NCI-H2081 treated with DMSO at 0.1 percent for 48 hours (cell line): ENCODE measurements around the gene HIP1R.

ENCODE experiments used
- DNase-seq: peaks from one replicate; lab custom pipeline; 2025; lab: John Stamatoyannopoulos, UW

The HIP1R gene

GRCh38 chr12:122834104-122834920 lies 945 bp upstream of the HIP1R start:
- DNase-seq = no peak

- no peak for DNase-seq
Observed at GRCh38 chr12:122835750-122836026, 431 bp downstream of the HIP1R start.

DNA sequence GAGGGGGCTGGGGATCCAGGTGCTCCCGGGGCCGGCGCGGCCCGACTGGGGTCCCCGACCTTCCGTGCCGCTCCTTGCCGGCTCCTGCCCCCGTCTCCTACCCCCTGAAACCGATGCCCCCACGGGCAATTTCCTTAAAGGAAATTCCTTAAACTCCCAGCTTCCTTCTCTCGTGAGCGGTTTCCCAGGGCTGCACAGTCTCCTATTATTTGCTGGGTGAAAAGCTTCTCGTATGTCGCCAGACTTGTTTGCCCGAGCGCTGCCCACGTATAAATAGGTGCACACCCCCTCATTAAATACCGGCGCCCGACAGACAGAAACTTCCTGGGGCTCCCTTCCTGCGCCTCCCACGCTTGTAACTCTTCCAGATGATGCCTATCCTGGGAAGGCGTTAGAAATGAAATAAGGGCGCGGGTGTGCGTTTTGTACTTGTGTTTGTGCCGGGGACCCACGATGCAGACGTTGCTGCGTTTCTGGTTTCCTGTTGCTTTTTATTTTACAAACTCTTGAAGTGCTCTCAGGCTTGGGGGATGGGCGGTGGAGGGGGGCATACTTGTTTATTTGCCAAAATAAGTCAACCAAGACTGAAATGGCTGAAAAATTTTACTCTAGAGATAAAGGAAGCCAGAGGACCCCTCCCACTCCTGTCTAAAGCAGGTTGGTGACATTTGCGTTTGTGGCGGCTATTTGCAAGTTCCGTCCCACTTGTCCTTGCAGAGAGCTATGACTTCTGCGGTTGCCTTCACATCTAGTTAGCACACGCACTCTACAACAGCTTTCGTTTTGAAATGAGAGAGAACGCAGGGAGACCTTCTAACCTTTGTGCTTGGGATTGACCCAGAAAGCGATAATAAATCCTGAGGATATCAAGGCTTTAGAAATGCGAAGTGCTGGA lies 1.0 kb downstream of the HIP1R start:
- DNase-seq = no peak

- no peak for DNase-seq
Observed at GRCh38 chr12:122837306-122838265, 2.3 kb downstream of the HIP1R start.

GRCh38 chr12:122838841-122839240 lies 3.6 kb downstream of the HIP1R start:
- no peak for DNase-seq

GRCh38 chr12:122839907-122840554 lies 4.8 kb downstream of the HIP1R start:
- no peak for DNase-seq

- DNase-seq = no peak
Observed at GRCh38 chr12:122840580-122841513, 5.6 kb downstream of the HIP1R start.

DNA sequence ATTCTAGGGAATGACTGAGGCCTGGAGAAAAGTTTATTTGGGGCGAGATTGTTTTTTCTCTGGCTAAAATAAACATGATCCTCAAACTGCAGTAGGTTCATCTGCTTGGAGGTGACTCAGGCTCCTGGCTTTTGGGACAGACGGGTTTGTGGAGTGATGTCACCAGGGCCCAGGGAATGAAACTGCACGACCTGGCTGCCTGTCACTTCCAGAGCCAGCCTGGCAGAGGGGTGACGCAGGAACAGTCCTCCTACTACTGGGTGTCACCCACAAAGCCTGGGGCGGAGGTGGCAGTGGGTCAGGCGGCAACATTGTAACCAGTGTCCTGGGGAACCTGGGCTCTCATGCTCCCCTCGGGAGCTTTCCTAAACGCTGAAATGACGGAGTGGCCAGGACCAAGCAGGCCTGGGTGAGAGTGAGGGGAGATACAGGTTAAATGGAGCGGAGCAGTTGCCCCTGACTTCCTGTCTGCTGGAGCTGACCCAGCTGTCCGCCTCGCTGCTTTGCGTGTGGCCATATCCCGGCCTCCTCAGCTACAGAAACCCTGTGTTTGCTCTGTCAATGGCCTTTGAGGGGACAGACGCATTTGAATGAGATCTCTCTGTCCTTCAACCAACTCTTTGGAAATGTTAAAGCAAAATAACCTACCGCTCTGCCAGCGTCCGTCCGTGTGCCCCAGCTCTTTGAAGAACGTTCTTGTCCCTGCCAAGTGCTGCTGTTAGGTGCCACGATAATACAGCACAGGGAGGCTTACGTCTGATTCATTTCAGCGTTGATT lies 6.5 kb downstream of the HIP1R start:
- DNase-seq = no peak

DNA sequence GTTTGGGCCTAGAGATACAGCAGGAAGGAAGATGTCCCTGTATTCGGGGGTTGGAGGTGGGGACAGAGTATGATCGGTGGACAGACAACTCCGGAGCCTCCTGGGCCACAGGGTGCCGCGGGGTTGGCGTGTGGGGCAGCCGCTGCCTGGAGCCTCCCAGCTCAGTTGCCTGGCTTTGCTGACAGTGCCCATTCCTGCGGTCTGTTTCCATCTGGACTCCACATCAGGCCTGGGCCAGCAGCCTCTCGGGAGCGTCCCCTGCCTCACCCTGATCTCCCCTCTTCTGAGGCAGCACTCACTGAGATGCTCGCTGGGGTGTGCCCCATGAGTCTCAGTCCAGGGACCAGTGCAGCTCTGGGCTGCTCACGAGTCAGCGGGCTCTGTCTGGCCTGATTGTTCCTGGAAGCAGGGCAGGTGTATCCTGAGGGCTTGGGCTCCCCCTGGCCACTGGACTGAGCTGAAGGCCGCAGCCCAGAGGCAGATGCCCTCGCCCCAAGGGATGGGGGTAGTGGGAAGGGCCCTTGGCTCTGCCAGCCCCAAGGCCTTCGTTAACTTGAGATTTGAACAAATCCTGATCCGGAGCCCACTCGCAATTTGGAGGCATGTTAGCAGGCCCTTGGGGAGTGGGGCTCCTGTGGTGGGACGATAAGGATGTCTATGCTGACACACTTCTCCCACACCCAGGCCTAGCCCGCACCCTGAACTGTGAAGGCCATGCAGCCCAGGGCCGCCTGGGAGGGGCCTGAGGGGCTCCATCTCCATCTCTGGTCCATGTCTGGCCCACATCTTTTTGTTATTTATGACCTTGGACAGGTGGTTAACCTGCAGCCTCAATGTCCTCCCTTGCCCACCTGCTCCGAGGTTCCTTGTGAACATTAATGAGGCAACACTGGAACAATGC lies 7.5 kb downstream of the HIP1R start:
- DNase-seq = no peak

DNA sequence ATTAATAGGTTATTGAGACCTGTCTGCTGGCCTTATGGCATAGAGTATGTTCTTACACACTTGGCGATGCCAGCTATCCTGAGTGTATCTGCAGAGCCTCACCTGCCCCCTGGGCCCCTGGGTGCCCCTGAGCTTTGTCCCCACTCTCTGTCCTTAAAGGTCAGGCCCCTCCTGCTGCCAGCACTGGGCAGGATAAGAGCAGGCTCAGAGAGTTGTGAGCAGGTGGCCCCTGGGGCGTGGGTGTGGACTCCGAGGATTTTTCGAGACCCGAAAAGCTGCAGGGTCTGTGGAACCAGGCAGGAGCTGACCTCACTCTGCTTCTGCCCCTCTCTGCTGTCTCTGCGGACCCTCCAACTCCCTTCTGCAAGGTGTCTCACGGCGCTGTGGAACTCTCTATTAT lies 8.2 kb downstream of the HIP1R start:
- DNase-seq = no peak

DNA sequence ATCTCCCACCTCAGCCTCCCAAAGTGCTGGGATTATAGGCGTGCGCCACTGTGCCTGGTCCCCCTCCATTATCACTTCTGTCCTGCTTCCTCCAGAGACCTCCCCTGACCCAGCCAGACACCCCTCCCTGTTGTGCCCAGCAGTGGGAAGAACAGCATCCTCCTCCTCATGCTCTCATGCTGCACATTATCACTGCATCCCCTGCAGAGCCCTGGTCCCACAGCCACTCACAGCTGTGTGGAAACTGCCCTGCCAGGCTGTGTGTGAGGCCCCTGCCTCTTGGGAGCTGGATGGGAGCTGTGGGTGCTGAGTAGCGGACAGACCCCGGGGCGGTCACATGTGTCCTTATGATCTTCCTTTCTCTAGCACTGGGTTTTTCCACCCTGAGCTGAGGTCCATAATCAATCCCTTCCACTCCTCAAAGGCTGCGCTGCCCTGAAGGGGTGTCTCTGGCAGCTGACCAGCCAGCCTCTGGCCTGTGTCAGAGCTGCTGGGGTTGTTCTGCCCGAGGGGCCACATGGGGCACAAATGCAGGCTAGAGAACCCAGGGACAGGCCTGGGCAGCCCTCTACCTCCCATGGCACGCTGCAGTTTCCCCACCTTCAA lies 9.2 kb downstream of the HIP1R start:
- DNase-seq = no peak

- no peak for DNase-seq
Observed at GRCh38 chr12:122845041-122845864, 10.0 kb downstream of the HIP1R start.

DNA sequence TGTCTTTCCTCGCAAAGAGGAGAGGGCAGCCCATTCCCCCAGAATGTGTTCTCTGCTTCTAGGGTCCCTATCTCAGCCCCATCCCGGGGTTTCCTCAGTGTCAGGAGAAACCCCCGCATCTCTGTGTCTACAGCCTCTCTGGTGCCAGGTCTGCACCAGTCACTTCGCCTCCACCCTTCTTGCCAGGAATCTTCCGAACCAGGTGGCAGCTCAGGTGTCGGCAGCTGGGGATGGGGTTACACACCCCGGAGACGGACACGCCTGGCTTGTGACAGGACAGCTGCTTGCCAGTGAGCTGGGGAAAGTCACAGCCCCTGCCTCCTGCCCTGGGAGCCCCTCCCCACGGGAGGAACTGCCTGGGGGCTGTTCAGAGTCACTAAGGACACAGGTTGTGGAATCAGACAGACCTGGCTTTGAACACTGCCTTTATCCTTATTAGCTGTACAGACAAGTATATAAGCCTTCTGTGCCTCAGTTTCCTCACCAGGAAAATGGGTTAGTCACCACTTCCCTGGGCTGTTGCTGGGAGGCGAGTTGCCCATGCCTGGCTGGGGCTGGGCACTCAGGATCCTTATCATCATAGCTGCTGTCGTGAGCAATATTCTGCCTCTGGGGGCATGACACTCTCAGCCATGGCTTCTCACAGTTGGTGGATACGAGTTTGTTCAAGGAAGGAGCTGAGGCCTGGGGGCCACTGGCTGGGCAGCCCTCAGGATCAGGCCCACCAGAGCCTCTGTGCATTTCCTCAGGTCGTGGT lies 10.8 kb downstream of the HIP1R start:
- no peak for DNase-seq

GRCh38 chr12:122846622-122847515 lies 11.6 kb downstream of the HIP1R start:
- no peak for DNase-seq

GRCh38 chr12:122847516-122847836 lies 12.2 kb downstream of the HIP1R start:
- no peak for DNase-seq

DNA sequence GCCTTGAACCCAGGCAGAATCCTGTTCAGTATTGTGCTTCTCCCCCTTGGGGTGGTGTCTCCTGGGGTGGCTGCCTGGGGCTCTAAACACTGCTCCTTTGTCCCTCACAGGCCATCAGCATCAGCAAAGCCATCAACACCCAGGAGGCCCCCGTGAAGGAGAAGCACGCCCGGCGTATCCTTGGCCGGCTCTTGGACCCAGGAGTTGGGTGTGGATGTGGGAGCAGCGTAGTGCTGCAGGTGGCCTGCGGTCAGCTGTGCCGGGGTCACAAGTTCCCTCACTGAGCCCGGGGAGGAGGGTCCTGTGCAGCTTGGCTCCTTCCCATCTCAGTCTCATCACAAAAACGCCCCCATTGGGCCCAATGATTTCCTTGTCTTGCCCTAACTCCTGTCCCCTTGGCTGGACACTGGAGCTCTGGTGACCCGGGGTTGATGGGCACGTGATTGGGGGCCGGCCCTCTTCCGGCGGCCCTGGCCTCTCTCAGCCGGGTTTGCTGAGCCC lies 12.7 kb downstream of the HIP1R start:
- no peak for DNase-seq
